Measurements from ENCODE around the gene GLIPR1. TPM values are rescaled to one million over a fixed set of nuclear protein-coding genes. Genes with fewer than 3 reads are reported as not detected.
A peak's percentile ranks its signal among the peaks of the same experiment; 100 is the strongest.

GLIPR1 gene
- total RNA-seq, 4 donors from 2014 or later: 1.8 to 6.7 (median 4.4) TPM

- Histone ChIP-seq H3K9me3 (no peaks in the 10 kb centered on the region), H3K4me3 (no peak overlapping the region), H3K27me3 (no peaks in the 10 kb centered on the region), H3K4me1 (peaks cover 9% of the 10 kb centered on the region), H3K36me3 (no peaks in the 10 kb centered on the region), H3K27ac (no peak overlapping the region)
- no peak for DNase-seq (ENCODE audit: low spot score in 2 of 2)
- no peak for TF ChIP-seq CTCF (IDR thresholded peaks at IDR 0.05)
- TF ChIP-seq POLR2AphosphoS5 (IDR thresholded peaks at IDR 0.05): no peak
- WGBS: 78% methylated on average over 2 of the region's 2 CpGs
Observed at GRCh38 chr12:75477137-75477536, 3.4 kb upstream of the GLIPR1 start.

- Histone ChIP-seq H3K27me3 (no peaks in the 10 kb centered on the region), H3K4me1 (peaks cover 9% of the 10 kb centered on the region), H3K4me3 (no peak overlapping the region), H3K36me3 (no peaks in the 10 kb centered on the region), H3K9me3 (no peaks in the 10 kb centered on the region), H3K27ac (no peak overlapping the region)
- DNase-seq (ENCODE audit: low spot score in 2 of 2): no peak
- WGBS: 69% methylated on average over 5 of the region's 5 CpGs
- no peak for TF ChIP-seq EP300 (IDR thresholded peaks at IDR 0.05)
- TF ChIP-seq POLR2AphosphoS5 (IDR thresholded peaks at IDR 0.05): no peak
- no peak for TF ChIP-seq POLR2A (IDR thresholded peaks at IDR 0.05)
- TF ChIP-seq CTCF (IDR thresholded peaks at IDR 0.05): no peak
Observed at GRCh38 chr12:75478116-75478794, 2.3 kb upstream of the GLIPR1 start.

- Histone ChIP-seq H3K27me3 (no peaks in the 10 kb centered on the region), H3K36me3 (no peaks in the 10 kb centered on the region), H3K27ac (no peak overlapping the region), H3K9me3 (no peaks in the 10 kb centered on the region), H3K4me3 (peak overlapping the region; percentile 42), H3K4me1 (peaks cover 9% of the 10 kb centered on the region)
- WGBS: 38% methylated on average over 2 of the region's 2 CpGs
- DNase-seq (ENCODE audit: low spot score in 2 of 2): no peak
- TF ChIP-seq POLR2A (IDR thresholded peaks at IDR 0.05) (no peak), EP300 (IDR thresholded peaks at IDR 0.05) (no peak), POLR2AphosphoS5 (IDR thresholded peaks at IDR 0.05) (no peak), CTCF (IDR thresholded peaks at IDR 0.05) (no peak)
Observed at GRCh38 chr12:75479963-75480461, 543 bp upstream of the GLIPR1 start.

GRCh38 chr12:75481013-75481705, 604 bp downstream of the GLIPR1 start:
- no peaks in the 10 kb centered on the region for H3K9me3 ChIP-seq
- no peak for DNase-seq (ENCODE audit: low spot score in 2 of 2)
- TF ChIP-seq EP300 (IDR thresholded peaks at IDR 0.05): no peak
- TF ChIP-seq POLR2AphosphoS5 (IDR thresholded peaks at IDR 0.05): no peak
- TF ChIP-seq POLR2A (IDR thresholded peaks at IDR 0.05): no peak
- no peak for TF ChIP-seq CTCF (IDR thresholded peaks at IDR 0.05)
- H3K4me3 ChIP-seq: peak overlapping the region; percentile 42
- peaks cover 9% of the 10 kb centered on the region for H3K4me1 ChIP-seq
- H3K27me3 ChIP-seq: no peaks in the 10 kb centered on the region
- WGBS: 56% methylated on average over 5 of the region's 5 CpGs
- no peaks in the 10 kb centered on the region for H3K36me3 ChIP-seq
- peak overlapping the region; percentile 61 for H3K27ac ChIP-seq

GRCh38 chr12:75481774-75482173, 1.2 kb downstream of the GLIPR1 start:
- no peaks in the 10 kb centered on the region for H3K9me3 ChIP-seq
- no peaks in the 10 kb centered on the region for H3K27me3 ChIP-seq
- peak overlapping the region; percentile 42 for H3K4me3 ChIP-seq
- H3K27ac ChIP-seq: no peak overlapping the region
- 62% methylated on average over 4 of the region's 4 CpGs for WGBS
- no peak for TF ChIP-seq POLR2A (IDR thresholded peaks at IDR 0.05)
- TF ChIP-seq POLR2AphosphoS5 (IDR thresholded peaks at IDR 0.05): no peak
- no peak for TF ChIP-seq CTCF (IDR thresholded peaks at IDR 0.05)
- no peak for TF ChIP-seq EP300 (IDR thresholded peaks at IDR 0.05)
- no peaks in the 10 kb centered on the region for H3K36me3 ChIP-seq
- peaks cover 9% of the 10 kb centered on the region for H3K4me1 ChIP-seq
- DNase-seq (ENCODE audit: low spot score in 2 of 2): no peak

Data from suprapubic skin (tissue), 4 donors.